HUDEP-2 (cell line): Measurements from ENCODE around the gene MYO5B.
A peak's percentile ranks its signal among the peaks of the same experiment; 100 is the strongest.

Experiments used
- DNase-seq, 76 experiments: peaks; one replicate each; lab custom pipeline; 2025; ENCODE audit not compliant: unreplicated experiment in 76 of 76; lab: John Stamatoyannopoulos, UW

Gene MYO5B

DNA sequence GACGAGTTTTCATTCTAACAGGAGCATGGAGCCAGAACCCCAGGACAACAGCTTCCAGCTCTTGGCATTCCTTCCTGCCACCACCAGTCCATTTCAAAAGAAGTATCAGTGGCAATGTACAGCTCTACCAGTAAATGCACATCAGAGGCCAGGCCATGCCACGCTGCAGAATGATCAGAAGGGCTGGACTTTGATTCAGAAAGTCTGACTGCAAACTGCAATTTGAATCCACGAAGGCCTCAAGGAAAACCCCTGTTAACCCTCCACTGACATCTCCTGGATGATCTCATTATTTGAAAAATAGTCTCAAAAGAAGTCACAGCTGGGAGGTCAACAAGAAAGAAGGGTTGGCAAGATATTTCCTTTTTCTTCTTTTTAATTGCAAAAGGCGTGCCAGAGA, 119.2 kb downstream of the MYO5B start:
- DNase-seq = no peak

DNA sequence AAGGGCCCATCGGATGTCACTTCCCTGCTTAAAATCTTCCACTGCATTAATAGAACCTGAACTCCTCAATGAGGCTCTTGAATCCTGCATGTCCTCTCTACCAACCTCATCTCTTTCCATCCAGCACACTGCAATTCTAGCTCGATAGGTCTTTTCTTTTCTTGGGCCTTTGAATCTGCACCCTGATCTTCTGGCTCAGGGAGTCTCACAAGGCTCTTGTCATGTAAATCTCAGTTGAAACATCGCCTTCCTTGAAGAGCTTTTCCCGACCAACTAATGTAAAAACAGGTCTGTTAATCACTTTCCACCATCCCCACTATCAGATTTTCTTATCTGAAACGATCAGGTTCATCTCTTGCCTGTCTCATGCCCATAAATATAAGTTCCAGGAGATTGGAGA, 120.5 kb downstream of the MYO5B start:
- DNase-seq = no peak

DNA sequence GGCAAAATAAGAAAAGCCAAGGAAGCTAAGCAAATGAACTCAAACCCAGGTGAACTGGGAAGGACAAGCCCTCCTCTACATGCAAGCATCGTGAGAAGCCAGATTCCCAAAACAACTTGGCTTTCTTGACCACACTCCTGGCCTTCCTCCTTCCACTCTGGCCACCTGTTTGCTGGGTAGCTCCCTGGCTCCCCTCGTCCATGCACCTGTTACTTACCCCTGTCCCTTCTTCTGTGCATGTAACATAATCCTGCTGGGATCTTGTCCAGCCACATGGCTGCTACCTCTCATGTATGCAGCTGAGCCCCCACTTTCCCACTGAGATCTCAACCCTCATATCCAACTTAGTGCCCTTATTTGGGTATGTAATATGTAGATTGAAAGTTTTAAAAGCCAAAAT, 121.6 kb downstream of the MYO5B start:
- DNase-seq = no peak

- no peak for DNase-seq
These were observed 122.8 kb downstream of the MYO5B start for GRCh38 chr18:50072146-50072545.

DNA sequence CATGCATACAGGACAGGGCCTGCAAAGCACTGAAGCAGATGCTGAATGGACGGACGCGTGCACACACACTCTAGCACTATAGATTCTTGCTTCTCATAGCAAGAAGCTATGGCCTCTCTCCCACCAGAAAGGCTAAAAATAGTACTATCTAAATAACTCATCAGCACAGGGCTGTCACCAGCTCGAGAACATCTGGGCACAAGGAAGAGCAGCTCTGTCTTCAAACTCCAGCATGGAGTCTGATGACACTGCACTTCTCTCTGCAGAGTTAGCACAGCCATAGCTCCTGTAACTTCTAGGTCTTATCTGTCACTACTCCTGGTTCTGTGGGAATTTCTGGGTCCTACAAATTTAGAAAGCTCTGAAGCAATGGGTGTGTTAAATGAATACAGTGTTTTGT, 123.5 kb downstream of the MYO5B start:
- no peak for DNase-seq

DNA sequence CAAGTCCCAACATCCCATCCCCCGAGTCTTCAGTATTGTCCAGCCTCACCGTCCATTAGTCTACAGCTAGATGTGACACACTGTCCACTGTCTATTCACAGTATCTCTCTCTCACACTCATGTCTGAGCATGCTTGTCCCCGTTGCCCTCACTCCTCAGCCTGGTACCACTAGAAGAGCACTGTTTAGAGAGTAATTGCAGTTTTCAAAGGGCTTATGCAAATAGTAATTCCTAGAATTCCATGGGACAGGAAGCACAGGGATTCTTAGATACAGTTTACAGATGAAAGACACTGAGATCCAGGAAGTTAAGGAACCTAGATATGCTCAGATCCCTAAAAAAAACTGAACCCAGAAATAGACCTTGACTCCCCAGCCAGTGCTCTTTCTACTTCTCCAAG, 125.5 kb downstream of the MYO5B start:
- DNase-seq = no peak

DNA sequence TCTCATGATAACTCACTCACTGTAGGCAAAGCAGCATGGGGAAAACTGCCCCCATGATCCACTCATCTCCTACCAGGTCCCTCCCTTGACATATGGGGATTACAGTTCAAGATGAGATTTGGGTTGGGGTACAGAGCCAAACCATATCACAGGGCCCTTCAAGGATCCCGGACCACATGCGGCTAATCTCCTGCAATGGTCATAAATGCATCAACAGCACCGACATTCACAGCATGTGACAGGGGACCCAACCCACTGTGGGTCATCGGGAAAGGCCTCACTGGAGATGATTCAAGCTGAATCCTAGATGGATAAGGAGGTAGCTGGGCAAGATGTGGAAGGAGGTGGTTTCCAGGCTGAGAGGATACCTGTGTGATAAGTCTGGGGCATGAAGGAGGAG, 129.4 kb downstream of the MYO5B start:
- DNase-seq = no peak

DNA sequence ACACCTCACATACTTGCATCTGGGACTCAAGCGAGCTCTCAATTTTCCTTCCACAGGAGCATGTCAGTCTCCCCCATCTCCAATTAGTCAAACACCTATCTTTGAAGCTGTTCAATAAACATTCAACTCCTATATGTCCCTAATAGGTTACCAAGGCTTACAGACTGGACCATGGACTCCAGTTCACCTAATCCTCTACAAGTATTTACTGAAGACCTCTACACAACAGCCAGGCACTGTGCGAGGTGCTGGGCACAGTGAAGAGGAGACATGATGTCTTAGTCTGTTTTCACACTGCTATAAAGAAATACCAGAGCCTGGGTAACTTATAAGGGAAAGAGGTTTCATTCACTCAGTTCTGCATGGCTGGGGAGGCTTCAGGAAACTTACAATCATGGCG, 129.9 kb downstream of the MYO5B start:
- DNase-seq = no peak

DNA sequence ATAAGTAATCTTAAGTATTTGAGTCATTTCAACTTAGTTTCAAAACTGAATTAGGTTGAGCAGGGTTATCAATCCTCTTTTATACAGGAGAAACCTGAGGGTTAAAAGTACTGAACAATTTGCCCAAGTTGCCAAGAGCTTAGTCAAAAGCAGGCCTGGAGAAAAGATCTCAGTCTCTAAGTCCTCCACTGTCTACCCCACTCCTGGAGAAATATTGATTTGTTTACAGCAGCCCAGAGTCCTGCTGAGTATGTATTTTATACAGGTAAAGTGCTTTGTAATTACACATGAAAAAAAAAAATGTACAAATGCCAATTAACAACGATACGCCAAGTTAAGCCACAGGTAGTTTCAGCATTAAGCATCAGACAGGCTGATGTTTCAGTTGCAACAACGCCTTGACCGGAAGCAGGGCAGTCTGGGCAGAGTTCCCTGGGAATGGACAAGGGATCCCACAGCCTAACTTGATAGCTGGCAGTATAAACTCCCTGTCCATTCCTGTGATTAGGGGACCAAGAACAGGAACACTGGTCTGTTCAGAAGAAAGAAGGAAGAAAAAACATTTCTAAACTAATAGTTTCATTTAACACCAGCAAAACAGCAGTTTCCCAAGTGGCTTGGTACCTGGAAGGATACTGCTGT, 132.9 kb downstream of the MYO5B start:
- DNase-seq = no peak

DNA sequence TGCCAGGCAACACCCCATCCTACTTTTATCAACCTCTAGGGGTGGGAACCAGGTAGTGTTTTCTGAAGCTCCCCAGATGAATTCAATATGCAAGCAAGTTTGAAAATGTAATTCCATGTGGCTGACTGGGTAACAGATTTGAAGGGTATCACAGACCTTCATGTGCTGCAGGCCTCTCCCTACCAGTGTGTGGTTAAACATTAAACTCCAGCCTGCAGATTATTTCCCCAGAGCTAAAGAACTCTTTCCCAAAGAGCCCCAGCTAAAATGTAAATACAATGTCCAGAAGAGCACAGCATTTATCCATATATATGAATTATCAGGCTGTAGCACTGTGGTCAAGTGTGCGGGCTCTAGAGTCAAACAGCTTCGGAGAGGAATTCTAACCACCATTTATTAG, 134.1 kb downstream of the MYO5B start:
- no peak for DNase-seq

- no peak for DNase-seq
These were observed 136.2 kb downstream of the MYO5B start for GRCh38 chr18:50058731-50059130.

DNA sequence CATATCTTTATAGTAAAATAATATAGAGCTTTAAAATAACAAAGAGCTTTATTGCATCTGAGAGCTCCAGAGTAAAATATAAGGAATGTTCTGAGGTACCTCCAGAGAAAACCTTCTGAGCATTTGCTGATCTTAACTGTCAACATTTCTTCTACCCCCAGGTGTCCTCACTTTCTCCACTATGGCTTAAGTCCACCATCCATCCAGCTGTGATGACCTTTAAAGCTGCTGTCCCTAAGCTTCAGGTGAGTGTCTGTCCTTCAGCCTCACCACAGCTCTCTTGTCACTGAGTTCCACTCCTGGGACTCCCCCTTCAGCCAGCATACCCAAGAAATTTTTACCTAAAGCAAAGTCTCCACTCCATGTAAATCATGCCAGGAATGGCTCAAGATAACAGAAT, 137.9 kb downstream of the MYO5B start:
- no peak for DNase-seq

DNA sequence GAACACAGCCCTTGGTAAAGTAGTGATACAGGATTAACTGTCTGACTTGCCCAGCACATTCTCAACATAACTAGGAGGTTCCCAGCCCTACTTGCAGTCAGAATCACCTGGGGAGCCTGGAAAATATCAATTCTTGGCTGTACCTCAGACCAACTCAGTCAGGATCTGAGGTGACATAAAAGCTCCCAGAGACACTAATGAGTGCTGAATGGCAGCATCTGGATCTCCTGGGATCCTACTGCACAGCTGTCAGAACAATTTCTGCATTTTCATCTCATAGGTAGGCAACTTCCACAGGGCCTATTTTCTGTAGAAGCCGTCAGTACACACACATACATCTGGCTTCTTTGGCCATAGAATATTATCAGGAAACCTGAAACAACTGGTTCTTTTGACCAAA, 138.8 kb downstream of the MYO5B start:
- DNase-seq = no peak

DNA sequence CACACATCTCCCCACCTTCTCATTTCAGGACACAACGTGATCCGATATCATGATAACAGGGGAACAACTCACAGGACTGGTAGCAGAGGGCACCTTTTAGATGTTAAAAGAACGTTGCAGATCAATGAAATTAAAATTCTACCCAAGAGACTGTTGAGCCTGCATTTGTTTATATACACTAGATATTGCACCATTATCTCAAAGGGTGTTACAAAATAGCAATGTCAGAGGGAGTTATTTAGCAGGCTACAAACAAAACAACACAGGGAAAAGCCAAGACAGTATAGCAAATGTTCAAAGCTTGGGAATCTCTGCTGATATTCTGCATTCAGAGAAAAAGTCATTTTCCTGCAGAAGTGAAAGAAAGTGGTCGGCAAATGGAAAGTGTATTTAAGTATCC, 139.5 kb downstream of the MYO5B start:
- DNase-seq = no peak

DNA sequence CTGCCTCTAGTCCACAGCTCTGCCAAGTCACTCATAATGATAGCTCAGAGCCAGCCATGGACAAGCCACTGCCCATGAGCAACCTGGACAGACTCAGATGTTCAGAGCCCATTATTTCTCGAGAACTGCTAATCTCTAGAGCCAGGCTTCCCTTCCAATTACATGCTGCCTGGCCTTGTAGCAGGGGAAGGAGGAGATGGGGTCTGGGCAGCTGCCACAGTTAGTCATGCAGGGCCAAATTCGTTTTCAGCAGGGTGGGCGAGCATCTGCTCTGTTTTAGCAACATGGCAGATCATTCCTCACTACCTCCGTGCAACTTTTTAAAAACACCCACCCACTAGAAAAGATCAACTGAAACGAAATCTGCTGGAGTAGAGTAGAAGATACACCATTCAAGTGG, 141.8 kb downstream of the MYO5B start:
- DNase-seq = no peak

GRCh38 chr18:50051288-50051687, 143.7 kb downstream of the MYO5B start:
- DNase-seq = peak in 4 of 76 experiments; percentile 2 to 13 (median 7)

- DNase-seq = no peak
These were observed 149.8 kb downstream of the MYO5B start for GRCh38 chr18:50045126-50045525.

GRCh38 chr18:50044402-50044801, 150.5 kb downstream of the MYO5B start:
- DNase-seq = no peak

DNA sequence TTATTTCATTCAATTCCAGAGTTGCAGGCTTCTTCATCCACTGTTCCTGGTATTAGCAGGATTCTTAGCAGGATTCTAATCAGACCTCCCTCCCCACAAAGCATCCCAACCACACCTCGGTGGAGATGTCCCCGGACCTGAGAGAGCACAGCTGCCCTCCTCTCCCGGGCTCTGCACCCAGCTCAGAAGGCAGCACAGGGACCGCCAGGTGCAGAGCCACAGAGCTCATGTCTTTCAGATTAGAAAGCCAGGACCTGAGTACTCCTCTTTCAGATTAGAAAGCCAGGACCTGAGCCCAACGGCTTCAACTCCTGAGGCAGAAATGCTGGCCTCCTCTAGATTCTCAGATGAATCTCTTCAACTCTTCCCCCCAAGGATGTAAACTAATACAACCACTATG, 152.3 kb downstream of the MYO5B start:
- DNase-seq = no peak

- no peak for DNase-seq
These were observed 155.2 kb downstream of the MYO5B start for GRCh38 chr18:50039746-50040145.

DNA sequence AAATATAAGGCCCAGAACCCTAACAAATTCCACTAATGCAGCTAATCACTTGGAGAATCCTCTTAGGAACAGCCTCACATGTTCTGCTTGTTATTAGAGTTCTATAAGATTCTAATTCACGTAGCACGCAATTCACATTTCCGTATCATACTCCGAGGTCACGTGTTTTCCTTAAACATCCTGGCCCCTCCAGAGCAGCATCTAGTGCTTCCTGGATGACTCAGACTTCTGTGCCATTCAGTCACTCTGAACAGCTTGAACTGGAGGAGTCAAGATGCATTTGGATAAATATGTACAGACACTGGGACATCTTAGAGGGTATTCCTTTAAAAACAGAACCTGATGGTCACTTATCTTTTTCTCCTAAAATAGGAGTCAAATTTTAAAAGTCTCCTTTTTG, 156.5 kb downstream of the MYO5B start:
- no peak for DNase-seq

DNA sequence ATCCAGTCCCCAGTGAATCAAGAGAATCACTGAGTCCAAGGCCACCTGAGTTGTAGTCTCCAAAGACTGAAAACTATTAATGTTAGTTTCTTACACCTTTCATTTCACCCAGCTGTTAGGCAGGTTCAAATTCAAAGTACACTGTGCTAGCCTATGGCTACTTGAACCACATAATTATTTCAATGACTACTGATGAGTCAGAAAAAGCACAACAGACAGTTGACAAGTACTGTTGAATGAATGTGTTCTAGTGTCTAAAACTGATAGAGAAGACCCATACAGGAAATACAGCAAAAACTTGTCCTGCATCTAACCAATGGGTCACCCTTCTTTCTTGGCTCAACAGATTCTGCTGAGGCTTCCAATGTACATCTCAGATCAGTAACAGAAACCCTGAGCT, 160.9 kb downstream of the MYO5B start:
- DNase-seq = no peak

GRCh38 chr18:50033004-50033403, 161.9 kb downstream of the MYO5B start:
- DNase-seq = no peak
